Measurements from ENCODE around the gene FNDC11. TPM values are rescaled to one million over a fixed set of nuclear protein-coding genes. Genes with fewer than 3 reads are reported as not detected.

FNDC11 gene
- total and polyA plus RNA-seq, 2 of the 13 experiments (the other 11 are each of a cell fraction or from before 2014, with no cell fraction given), result 0.07 TPM; not detected in 1

DNA sequence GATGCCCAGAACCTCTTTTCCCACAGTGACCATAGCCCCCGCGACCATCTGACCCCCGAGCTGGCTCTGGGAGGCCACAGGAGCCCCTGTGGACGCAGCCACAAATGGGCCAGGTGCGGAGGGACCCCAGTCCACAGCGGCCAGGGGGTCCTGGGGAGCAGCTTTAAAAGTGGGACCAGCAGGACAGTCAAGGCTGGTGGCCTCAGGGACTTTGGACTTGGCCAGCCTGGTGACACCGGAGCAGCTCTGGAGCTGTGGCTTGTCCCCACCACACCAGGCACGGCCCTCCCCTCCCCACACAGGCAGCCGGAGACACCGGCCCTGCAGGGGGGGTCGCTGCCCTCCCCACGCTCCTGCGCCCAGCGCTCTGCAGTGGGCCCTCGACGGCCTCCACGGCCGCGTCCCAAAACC is 3.5 kb downstream of the FNDC11 start (continued):
- TF ChIP-seq, protein P1, sequence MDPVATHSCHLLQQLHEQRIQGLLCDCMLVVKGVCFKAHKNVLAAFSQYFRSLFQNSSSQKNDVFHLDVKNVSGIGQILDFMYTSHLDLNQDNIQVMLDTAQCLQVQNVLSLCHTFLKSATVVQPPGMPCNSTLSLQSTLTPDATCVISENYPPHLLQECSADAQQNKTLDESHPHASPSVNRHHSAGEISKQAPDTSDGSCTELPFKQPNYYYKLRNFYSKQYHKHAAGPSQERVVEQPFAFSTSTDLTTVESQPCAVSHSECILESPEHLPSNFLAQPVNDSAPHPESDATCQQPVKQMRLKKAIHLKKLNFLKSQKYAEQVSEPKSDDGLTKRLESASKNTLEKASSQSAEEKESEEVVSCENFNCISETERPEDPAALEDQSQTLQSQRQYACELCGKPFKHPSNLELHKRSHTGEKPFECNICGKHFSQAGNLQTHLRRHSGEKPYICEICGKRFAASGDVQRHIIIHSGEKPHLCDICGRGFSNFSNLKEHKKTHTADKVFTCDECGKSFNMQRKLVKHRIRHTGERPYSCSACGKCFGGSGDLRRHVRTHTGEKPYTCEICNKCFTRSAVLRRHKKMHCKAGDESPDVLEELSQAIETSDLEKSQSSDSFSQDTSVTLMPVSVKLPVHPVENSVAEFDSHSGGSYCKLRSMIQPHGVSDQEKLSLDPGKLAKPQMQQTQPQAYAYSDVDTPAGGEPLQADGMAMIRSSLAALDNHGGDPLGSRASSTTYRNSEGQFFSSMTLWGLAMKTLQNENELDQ (CRISPR knock-in tag; IDR thresholded peaks at IDR 0.05; ENCODE audit: borderline replicate concordance), result no peak
- peak; percentile 44; the same call in 1 of the 2 replicates for TF ChIP-seq ZNF788 (CRISPR knock-in tag; IDR thresholded peaks at IDR 0.05; ENCODE audit: borderline replicate concordance)
- no peak for TF ChIP-seq ZNF317 (CRISPR knock-in tag; IDR thresholded peaks at IDR 0.05)
- TF ChIP-seq ZNF761 (CRISPR knock-in tag; conservative IDR thresholded peaks at IDR 0.05), result no peak; the same call in 1 of the 2 replicates
- no peak for TF ChIP-seq ZFP1 (CRISPR knock-in tag; IDR thresholded peaks at IDR 0.05)
- peak; percentile 57; the same call in 1 of the 2 replicates for TF ChIP-seq ZNF556 (CRISPR knock-in tag; IDR thresholded peaks at IDR 0.05; ENCODE audit: borderline replicate concordance)
- TF ChIP-seq RBM22 (optimal IDR thresholded peaks at IDR 0.05; ENCODE audit: low read length), result no peak
- no peak for TF ChIP-seq CCDC6 (CRISPR knock-in tag; IDR thresholded peaks at IDR 0.05)
- no peak for TF ChIP-seq ZSCAN22 (CRISPR knock-in tag; IDR thresholded peaks at IDR 0.05)
- TF ChIP-seq PLRG1 (conservative IDR thresholded peaks at IDR 0.05), result no peak
- TF ChIP-seq DNMT3B (CRISPR knock-in tag; conservative IDR thresholded peaks at IDR 0.05), result no peak
- no peak for TF ChIP-seq CHD2 (IDR thresholded peaks at IDR 0.05; ENCODE audit: low read depth, low read length)
- no peak for TF ChIP-seq TEF (CRISPR knock-in tag; IDR thresholded peaks at IDR 0.05)
- no peak for TF ChIP-seq ATAD3A (CRISPR knock-in tag; IDR thresholded peaks at IDR 0.05)
- no peak for TF ChIP-seq ZNF530 (CRISPR knock-in tag; IDR thresholded peaks at IDR 0.05; ENCODE audit: low read depth)
- TF ChIP-seq, protein P2, sequence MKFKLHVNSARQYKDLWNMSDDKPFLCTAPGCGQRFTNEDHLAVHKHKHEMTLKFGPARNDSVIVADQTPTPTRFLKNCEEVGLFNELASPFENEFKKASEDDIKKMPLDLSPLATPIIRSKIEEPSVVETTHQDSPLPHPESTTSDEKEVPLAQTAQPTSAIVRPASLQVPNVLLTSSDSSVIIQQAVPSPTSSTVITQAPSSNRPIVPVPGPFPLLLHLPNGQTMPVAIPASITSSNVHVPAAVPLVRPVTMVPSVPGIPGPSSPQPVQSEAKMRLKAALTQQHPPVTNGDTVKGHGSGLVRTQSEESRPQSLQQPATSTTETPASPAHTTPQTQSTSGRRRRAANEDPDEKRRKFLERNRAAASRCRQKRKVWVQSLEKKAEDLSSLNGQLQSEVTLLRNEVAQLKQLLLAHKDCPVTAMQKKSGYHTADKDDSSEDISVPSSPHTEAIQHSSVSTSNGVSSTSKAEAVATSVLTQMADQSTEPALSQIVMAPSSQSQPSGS (CRISPR knock-in tag; IDR thresholded peaks at IDR 0.05), result no peak
- no peak for TF ChIP-seq SAFB2 (CRISPR knock-in tag; IDR thresholded peaks at IDR 0.05; ENCODE audit: borderline replicate concordance, low read depth)
- TF ChIP-seq GATA4 (IDR thresholded peaks at IDR 0.05; ENCODE audit: borderline replicate concordance, low read depth), result no peak
- TF ChIP-seq SMARCC2 (IDR thresholded peaks at IDR 0.05), result no peak
- TF ChIP-seq NONO (IDR thresholded peaks at IDR 0.05), result no peak
- TF ChIP-seq NONO (CRISPR knock-in tag; conservative IDR thresholded peaks at IDR 0.05), result 0 out of 2 replicates have a peak, but pooled peaks have one; percentile 38
- TF ChIP-seq, protein P3, sequence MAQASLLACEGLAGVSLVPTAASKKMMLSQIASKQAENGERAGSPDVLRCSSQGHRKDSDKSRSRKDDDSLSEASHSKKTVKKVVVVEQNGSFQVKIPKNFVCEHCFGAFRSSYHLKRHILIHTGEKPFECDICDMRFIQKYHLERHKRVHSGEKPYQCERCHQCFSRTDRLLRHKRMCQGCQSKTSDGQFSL (CRISPR knock-in tag; IDR thresholded peaks at IDR 0.05), result peak; percentile 34; the same call in 1 of the 2 replicates
- TF ChIP-seq RAD21 (CRISPR knock-in tag; IDR thresholded peaks at IDR 0.05), result 0 out of 2 replicates have a peak, but pooled peaks have one; percentile 25
- no peak for TF ChIP-seq CEBPG (CRISPR knock-in tag; IDR thresholded peaks at IDR 0.05)
- peak; percentile 63 for TF ChIP-seq ZFY (CRISPR knock-in tag; IDR thresholded peaks at IDR 0.05)
- no peak for TF ChIP-seq EEA1 (CRISPR knock-in tag; IDR thresholded peaks at IDR 0.05; ENCODE audit: borderline replicate concordance)

Measured in HepG2 (cell line).